HG03060 (cell line): Measurements from ENCODE around the gene SGIP1.

ENCODE experiments used
- ATAC-seq: cut with Tn5 transposase; IDR thresholded peaks from one replicate; pipeline ENCODE4 v1.9.1; 2021; ENCODE audit warnings: low read depth, moderate number of reproducible peaks; ENCODE audit not compliant: unreplicated experiment

The SGIP1 gene

GRCh38 chr1:66654643-66655042, 120.7 kb downstream of the SGIP1 start:
- no peak for ATAC-seq

GRCh38 chr1:66671455-66671854, 137.5 kb downstream of the SGIP1 start:
- ATAC-seq = no peak

- no peak for ATAC-seq
Observed at GRCh38 chr1:66676613-66677298, 142.8 kb downstream of the SGIP1 start.

GRCh38 chr1:66678146-66678545, 144.2 kb downstream of the SGIP1 start:
- no peak for ATAC-seq

- no peak for ATAC-seq
Observed at GRCh38 chr1:66679140-66679539, 145.2 kb downstream of the SGIP1 start.

- no peak for ATAC-seq
Observed at GRCh38 chr1:66681686-66682085, 147.7 kb downstream of the SGIP1 start.

GRCh38 chr1:66682106-66682505, 148.2 kb downstream of the SGIP1 start:
- no peak for ATAC-seq

- no peak for ATAC-seq
Observed at GRCh38 chr1:66684353-66684752, 150.4 kb downstream of the SGIP1 start.

GRCh38 chr1:66685265-66685664, 151.3 kb downstream of the SGIP1 start:
- ATAC-seq = no peak

GRCh38 chr1:66685670-66686069, 151.7 kb downstream of the SGIP1 start:
- ATAC-seq = no peak

- ATAC-seq = no peak
Observed at GRCh38 chr1:66686406-66686805, 152.5 kb downstream of the SGIP1 start.

- no peak for ATAC-seq
Observed at GRCh38 chr1:66687358-66687757, 153.4 kb downstream of the SGIP1 start.

GRCh38 chr1:66690666-66691381, 156.9 kb downstream of the SGIP1 start:
- no peak for ATAC-seq

GRCh38 chr1:66692681-66693080, 158.7 kb downstream of the SGIP1 start:
- ATAC-seq = no peak

- ATAC-seq = no peak
Observed at GRCh38 chr1:66693856-66694255, 159.9 kb downstream of the SGIP1 start.

- no peak for ATAC-seq
Observed at GRCh38 chr1:66695116-66695515, 161.2 kb downstream of the SGIP1 start.

GRCh38 chr1:66696771-66697170, 162.8 kb downstream of the SGIP1 start:
- no peak for ATAC-seq

- ATAC-seq = no peak
Observed at GRCh38 chr1:66699213-66699612, 165.3 kb downstream of the SGIP1 start.

- ATAC-seq = no peak
Observed at GRCh38 chr1:66704177-66704875, 170.4 kb downstream of the SGIP1 start.

GRCh38 chr1:66705110-66705509, 171.2 kb downstream of the SGIP1 start:
- no peak for ATAC-seq

GRCh38 chr1:66711420-66711819, 177.5 kb downstream of the SGIP1 start:
- ATAC-seq = no peak

GRCh38 chr1:66712839-66713238, 178.9 kb downstream of the SGIP1 start:
- ATAC-seq = no peak
